Posterior vena cava (tissue), 2 donors: ENCODE data around the gene DTL. TPM values are rescaled to one million over a fixed set of nuclear protein-coding genes. Genes with fewer than 3 reads are reported as not detected.

Source experiments
- DNase-seq: peaks from one replicate; pipeline ENCODE4 v3.0.0-alpha.2; 2020; ENCODE audit warnings: low spot score
- intact Hi-C, 2 donors: fragments of 100-400 bp; cut with DNase I; formaldehyde crosslinking; loops; one replicate each; pipeline versions ENCODE4 v1.14.1 to v1.14.2; 2022 to 2023
- total RNA-seq, 2 donors: library from RNA; stranded (reverse); fragmentation: NEBNext Ultra II Directional; extraction: Animal tissue kit (Norgen Biotek cat#: 25700); gene quantifications; one replicate each; pipeline ENCODE4 v1.2.1, GENCODE V29; 2021
- donor health status: DM: yes; HTN: yes; CAD: no.
- donor health status: DM: yes; HTN: yes; CAD: no.

Gene DTL
- total RNA-seq, 2 donors from 2014 or later, result 0.74 to 1.2 TPM

GRCh38 chr1:212030936-212031528, 4.5 kb upstream of the DTL start:
- no peak for DNase-seq
- intact Hi-C loops, result no loop called here

DNA sequence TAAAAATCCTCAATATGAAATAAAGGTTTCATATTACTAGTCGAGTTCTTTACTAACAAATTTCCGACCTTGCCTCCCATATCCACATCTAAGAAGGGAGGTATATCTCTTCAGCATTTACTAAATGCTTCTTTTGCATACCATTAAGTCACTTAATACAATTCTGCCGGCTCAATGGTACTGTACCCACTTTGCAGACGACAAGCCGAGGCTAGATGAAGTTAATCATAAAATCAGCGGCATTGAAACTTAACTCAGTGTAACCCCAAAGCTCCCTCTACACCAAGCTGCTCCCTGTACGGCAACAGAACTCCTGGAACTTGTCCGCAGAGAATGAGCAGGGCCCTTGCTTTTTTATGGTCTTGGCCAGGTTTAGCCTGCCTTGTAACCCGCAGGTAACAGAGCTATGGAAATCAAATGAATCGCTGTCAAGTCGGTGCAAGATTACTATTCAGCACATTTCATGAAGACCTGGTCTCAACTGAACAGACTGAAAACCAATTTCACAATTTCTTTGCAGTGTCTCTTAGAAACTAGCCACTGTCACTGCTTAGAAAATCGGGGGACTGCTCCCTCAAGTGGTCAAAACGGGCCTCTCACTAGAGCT, 929 bp upstream of the DTL start:
- no peak for DNase-seq
- intact Hi-C loops, result loop anchor here in 1 of 2 donors (5.0 kb wide), 1 partner anchor 1682 kb away; no protein-coding TSS in a partner anchor

- intact Hi-C loops, result loop anchor here in 1 of 2 donors (5.0 kb wide), 1 partner anchor 1684 kb away; no protein-coding TSS in a partner anchor
- no peak for DNase-seq
Measured at GRCh38 chr1:212035835-212036605, 472 bp downstream of the DTL start.

- intact Hi-C loops, result loop anchor here in 1 of 2 donors (5.0 kb wide), 1 partner anchor 1686 kb away; no protein-coding TSS in a partner anchor
- DNase-seq, result no peak
Measured at GRCh38 chr1:212037900-212038299, 2.4 kb downstream of the DTL start.

DNA sequence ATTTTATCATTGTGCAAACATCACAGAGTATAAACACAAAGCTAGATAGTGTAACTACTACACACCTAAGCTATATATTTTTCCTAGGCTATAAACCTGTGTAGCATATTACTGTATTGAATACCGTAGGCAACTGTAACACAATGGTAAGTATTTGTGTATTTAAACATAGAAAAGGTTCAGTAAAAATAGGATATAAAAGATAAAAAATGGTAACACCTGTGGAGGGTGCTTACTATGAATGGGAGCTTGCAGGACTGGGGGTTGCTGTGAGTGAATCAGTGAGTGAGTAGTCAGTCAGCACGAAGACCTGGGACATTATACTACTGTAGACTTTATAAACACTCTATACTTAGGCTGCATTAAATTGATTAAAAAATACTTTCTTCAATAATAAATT, 4.1 kb downstream of the DTL start:
- no peak for DNase-seq
- intact Hi-C loops, result loop anchor here in 1 of 2 donors (5.0 kb wide), 1 partner anchor 1687 kb away; no protein-coding TSS in a partner anchor

GRCh38 chr1:212040629-212041412, 5.3 kb downstream of the DTL start:
- no peak for DNase-seq
- intact Hi-C loops, result no loop called here

DNA sequence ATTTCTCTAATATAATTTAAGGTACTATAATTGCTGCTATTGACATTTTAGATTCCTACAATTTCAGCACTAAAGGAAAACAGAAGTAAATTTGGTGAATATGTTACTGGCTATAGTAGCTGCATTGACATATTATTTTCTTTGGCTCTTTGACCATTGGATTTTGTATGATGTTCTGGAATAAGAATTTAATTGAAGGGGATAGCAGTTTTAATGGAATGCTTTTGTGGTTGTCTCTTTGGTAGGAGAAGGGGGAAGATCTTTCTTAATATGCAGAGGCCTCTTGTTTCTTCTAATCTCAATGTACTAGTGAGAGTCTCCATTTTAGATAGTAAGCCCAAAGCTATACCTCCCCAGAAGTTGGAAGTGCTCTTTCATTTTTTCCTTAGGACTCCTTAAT, 6.9 kb downstream of the DTL start:
- intact Hi-C loops, result no loop called here
- DNase-seq, result no peak

DNA sequence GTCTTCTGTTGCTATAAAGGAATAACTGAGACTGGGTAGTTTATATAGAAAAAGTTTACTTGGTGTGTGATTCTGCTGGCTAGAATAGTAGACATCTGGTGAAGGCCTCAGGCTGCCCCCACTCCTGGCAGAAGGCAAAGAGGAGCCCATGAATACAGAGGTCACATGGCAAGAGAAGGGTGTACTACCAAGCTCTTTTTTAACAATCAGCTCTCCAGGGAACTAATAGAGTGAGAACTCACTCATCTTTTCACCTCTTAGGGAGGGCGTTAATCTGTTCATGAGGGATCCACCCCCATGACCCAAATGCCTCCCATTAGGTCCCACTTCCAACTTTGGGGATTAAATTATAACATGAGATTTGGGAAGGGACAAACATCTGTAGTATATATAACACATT, 9.3 kb downstream of the DTL start:
- no peak for DNase-seq
- intact Hi-C loops, result no loop called here

- intact Hi-C loops, result no loop called here
- no peak for DNase-seq
Measured at GRCh38 chr1:212045981-212046380, 10.4 kb downstream of the DTL start.

GRCh38 chr1:212053993-212054392, 18.4 kb downstream of the DTL start:
- no peak for DNase-seq
- intact Hi-C loops, result no loop called here

DNA sequence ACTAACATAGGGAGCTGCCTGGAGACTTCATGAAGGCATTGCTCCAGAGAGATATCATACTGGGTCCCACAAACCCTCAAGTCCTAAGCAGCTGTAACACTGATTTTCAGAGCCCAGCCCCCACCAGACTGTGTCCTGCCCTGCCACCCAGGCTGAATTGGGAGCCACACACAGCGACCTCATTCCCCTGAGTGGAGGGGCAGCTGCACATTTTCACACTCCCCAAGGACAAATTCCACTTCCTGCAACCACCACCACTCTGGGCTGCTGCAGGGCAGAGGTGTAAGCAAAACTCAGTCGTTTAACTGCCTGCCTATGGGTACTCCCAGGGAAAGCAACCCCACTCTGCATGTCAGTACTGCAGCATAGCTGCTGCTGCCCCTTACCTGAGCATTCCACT, 19.8 kb downstream of the DTL start:
- DNase-seq, result no peak
- intact Hi-C loops, result no loop called here

DNA sequence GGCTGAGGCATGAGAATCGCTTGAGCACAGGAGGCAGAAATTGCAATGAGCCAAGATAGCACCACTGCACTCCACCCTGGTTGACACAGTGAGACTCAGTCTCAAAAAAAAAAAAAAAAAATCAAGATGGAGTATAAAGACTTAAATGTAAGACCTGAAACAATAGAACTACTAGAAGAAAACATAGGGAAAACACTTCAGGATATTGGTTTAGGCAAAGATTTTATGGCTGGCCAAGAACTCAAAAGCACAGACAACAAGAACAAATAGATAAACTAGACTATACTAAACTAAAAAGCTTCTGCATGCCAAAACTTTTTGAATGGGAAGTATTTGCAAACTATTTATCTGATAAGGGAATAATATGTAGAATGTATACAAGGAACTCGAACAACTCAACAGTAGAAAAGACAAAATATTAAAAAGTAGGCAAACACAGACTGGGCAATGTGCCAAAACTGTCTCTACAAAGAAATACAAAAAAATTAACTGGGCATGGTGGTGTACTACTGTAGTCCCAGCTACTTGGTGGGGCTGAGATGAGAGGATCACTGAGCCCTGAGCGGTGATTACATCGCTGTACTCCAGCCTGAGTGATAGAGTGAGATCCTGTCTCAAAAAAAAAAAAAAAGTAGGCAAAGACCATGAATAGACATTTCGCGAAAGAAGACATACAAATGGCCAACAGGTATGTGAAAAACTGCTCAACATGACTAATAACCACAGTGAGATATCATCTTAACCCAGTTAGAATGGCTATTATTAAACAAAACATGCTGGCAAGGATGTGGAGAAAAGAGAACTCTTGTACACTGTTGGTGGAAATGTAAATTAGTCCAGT, 25.3 kb downstream of the DTL start:
- intact Hi-C loops, result loop anchor here (5.0 kb wide), 2 partner anchors 311 to 391 kb away; no protein-coding TSS in a partner anchor
- DNase-seq, result no peak

DNA sequence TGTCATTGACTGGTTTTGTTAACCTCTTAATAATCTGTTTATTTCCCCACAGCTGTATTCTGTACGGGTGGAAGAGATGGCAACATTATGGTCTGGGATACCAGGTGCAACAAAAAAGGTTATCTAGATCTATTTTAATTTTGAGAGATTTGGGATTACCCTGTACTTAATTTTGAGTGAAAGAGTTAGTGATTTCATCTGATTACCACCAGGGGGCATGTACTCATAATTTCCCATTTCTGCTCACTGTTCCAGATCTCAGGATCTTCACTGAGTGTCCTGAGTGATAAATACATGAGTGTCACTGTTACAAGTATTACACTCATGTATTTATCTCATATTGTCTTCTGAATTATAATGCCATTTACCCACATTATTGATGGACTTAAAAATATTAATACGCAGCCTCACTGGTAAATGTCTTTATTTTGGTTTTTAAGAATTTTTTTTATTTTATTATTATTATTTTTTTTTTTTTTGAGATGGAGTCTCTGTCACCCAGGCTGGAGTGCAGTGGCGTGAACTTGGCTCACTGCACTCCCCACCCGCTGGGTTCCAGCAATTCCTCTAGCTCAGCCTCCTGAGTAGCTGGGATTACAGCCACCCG, 27.4 kb downstream of the DTL start:
- intact Hi-C loops, result loop anchor here (5.0 kb wide), 2 partner anchors 309 to 389 kb away; no protein-coding TSS in a partner anchor
- DNase-seq, result no peak

DNA sequence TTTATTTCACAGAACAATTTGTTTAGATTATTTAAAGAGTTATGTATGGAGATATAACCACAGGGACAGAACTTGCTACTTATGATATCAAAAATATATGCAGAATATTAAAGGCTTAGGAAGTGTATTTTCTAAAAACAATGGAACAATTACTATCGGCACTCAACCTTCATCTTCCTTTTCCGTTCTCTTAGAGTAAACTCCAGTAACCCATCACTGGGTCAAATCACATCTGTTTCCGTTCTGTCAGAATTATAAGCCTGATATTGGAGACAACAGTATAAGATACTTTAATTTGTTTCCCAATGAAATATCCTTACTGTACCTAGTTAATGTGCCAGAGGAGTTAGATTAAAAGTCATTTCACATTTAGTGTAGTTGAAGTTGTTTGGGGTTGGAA, 32.2 kb downstream of the DTL start:
- DNase-seq, result no peak
- intact Hi-C loops, result no loop called here

- intact Hi-C loops, result loop anchor here in 1 of 2 donors (5.0 kb wide), 2 partner anchors 296 to 386 kb away; no protein-coding TSS in a partner anchor
- DNase-seq, result no peak
Measured at GRCh38 chr1:212070720-212071302, 35.3 kb downstream of the DTL start.

DNA sequence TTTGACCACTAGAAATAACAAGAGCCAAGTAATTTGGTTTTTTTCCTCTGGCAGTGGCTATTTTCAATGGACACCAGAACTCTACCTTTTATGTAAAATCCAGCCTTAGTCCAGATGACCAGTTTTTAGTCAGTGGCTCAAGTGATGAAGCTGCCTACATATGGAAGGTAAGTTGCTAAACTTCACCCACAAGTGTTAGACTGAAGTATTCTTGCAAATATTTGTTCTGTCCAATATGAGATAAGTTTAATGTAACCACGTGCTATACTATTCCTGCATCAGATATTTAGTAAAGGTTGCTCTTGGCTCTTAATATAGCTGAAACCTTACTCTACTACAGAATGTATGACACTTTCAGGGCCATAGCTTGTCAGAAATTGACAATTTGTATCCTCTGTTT, 36.5 kb downstream of the DTL start:
- intact Hi-C loops, result loop anchor here in 1 of 2 donors (5.0 kb wide), 2 partner anchors 295 to 385 kb away; no protein-coding TSS in a partner anchor
- DNase-seq, result no peak

DNA sequence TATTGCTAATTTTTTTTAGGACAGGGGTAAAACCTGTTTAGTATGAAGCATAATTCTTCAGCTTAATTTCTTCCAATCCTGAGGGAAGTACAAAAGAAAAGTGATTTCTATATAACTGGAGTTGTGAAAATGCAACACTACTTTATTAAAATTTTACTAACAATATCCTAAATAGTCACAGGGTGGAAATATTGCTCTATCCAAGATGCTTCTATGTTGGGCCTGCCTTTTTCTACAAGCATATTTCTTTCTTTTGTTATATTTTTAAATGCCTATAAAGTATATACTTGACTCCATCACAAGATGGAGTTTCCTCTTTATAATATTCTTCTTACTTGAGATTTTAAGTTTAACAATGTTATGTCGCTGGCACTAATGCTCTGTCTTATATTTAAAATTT, 37.9 kb downstream of the DTL start:
- DNase-seq, result no peak
- intact Hi-C loops, result loop anchor here in 1 of 2 donors (5.0 kb wide), 2 partner anchors 294 to 384 kb away; no protein-coding TSS in a partner anchor

DNA sequence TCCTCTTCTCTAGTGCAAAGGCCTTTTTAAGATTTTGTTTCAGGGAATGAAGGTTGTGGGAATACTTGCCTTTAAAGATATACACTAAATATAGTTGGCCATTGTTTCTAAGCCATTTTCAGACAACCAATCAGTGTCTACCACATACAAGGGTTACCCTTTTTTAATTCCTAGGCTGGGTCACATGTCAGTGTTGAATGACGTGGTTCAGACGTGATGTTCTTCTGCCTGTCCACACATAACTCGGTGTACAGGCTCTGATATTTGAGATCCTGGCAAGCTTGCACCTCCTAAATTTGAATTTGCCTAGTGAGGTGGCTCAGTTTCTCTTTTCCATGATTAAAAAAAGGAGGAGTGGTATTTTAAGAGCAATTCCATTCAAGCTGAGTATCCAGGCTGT, 38.8 kb downstream of the DTL start:
- intact Hi-C loops, result loop anchor here in 1 of 2 donors (5.0 kb wide), 2 partner anchors 293 to 383 kb away; no protein-coding TSS in a partner anchor
- no peak for DNase-seq
